CD14-positive monocyte (primary cell): ENCODE results near the gene GRIN2A. TPM values are rescaled to one million over a fixed set of nuclear protein-coding genes. Genes with fewer than 3 reads are reported as not detected.

Experiments
- DNase-seq, 3 donors: peaks; one replicate each; pipeline ENCODE4 v3.0.0-alpha.2; 2011 to 2022
- H2AFZ ChIP-seq: 2 replicates; pipeline ENCODE4 v1.6.0; 2012; ENCODE audit warnings: mild to moderate bottlenecking, low read depth, low read length, inconsistent platforms; ENCODE audit not compliant: insufficient read depth, poor library complexity, severe bottlenecking
- H3K27ac ChIP-seq, 2 donors: 1 replicate in 1 of 2; 2 replicates in 1 of 2; pipeline ENCODE4 v1.5.1; 2012 to 2013; ENCODE audit warnings: low read length in 2 of 2, control low read depth in 1 of 2, inconsistent platforms in 1 of 2, low read depth in 1 of 2, mild to moderate bottlenecking in 1 of 2
- H3K27me3 ChIP-seq, 2 donors: one replicate each; pipeline versions ENCODE4 v1.6.0 to v1.6.1; 2011 to 2013; ENCODE audit warnings: low read length in 2 of 2; ENCODE audit not compliant: control insufficient read depth in 2 of 2, insufficient read depth in 2 of 2
- H3K36me3 ChIP-seq, 2 donors: replicated peaks in 1 of 2; 1 replicate in 1 of 2; 2 replicates in 1 of 2; pipeline versions ENCODE4 v1.5.1 to v1.6.1; 2012 to 2013; ENCODE audit warnings: low read length in 2 of 2, control low read depth in 1 of 2, inconsistent platforms in 1 of 2, mild to moderate bottlenecking in 1 of 2; ENCODE audit not compliant: insufficient read depth in 2 of 2, control insufficient read depth in 1 of 2
- H3K4me1 ChIP-seq, 2 donors: 1 replicate in 1 of 2; 2 replicates in 1 of 2; pipeline versions ENCODE4 v1.5.1 to v1.6.1; 2012 to 2013; ENCODE audit warnings: low read length in 2 of 2, control low read depth in 1 of 2, inconsistent platforms in 1 of 2, mild to moderate bottlenecking in 1 of 2, moderate library complexity in 1 of 2; ENCODE audit not compliant: insufficient read depth in 2 of 2, control insufficient read depth in 1 of 2
- H3K4me2 ChIP-seq: replicated peaks from 2 replicates; pipeline ENCODE3; 2012; ENCODE audit warnings: low read length, moderate library complexity, mild to moderate bottlenecking; ENCODE audit not compliant: poor library complexity, severe bottlenecking; ENCODE audit errors: extremely low read depth
- H3K4me3 ChIP-seq, 3 experiments: fragments of 200-600 bp in 1 of 3; sonication (generic) in 1 of 3; replicated peaks in 1 of 3; 1 replicate in 2 of 3; 2 replicates in 1 of 3; pipeline ENCODE4 v1.5.1; 2011 to 2013; ENCODE audit warnings: low read length in 3 of 3, mild to moderate bottlenecking in 3 of 3, control low read depth in 2 of 3, low read depth in 2 of 3, inconsistent platforms in 1 of 3, moderate library complexity in 1 of 3
- H3K79me2 ChIP-seq: 2 replicates; pipeline ENCODE4 v1.6.0; 2012; ENCODE audit warnings: mild to moderate bottlenecking, control low read depth, inconsistent platforms, low read length, moderate library complexity; ENCODE audit not compliant: insufficient read depth
- H3K9ac ChIP-seq: 2 replicates; pipeline ENCODE4 v1.6.0; 2017; ENCODE audit warnings: low read length, mild to moderate bottlenecking; ENCODE audit not compliant: insufficient read depth, poor library complexity, severe bottlenecking
- H3K9me3 ChIP-seq, 2 donors: replicated peaks in 1 of 2; 1 replicate in 1 of 2; 2 replicates in 1 of 2; pipeline versions ENCODE4 v1.5.1 to v1.6.1; 2012 to 2013; ENCODE audit warnings: low read length in 2 of 2, control low read depth in 1 of 2; ENCODE audit not compliant: control insufficient read depth in 1 of 2, insufficient read depth in 1 of 2
- H4K20me1 ChIP-seq: 2 replicates; pipeline ENCODE4 v1.6.0; 2012; ENCODE audit warnings: mild to moderate bottlenecking, low read length, control low read depth, moderate library complexity; ENCODE audit not compliant: insufficient read depth
- H3K27ac Mint-ChIP-seq, 7 donors: one replicate each; pipeline ENCODE4 v1.8.0; 2020; ENCODE audit warnings: mild to moderate bottlenecking in 7 of 7, mixed read lengths in 7 of 7, moderate library complexity in 6 of 7, inconsistent platforms in 2 of 7
- H3K27me3 Mint-ChIP-seq, 3 donors: one replicate each; pipeline ENCODE4 v1.8.0; 2021 to 2022; ENCODE audit warnings: low read depth in 3 of 3, mild to moderate bottlenecking in 3 of 3, mixed read lengths in 3 of 3, moderate library complexity in 3 of 3, inconsistent platforms in 1 of 3
- H3K36me3 Mint-ChIP-seq, 2 donors: one replicate each; pipeline ENCODE4 v1.8.0; 2020; ENCODE audit warnings: mixed read lengths in 2 of 2, inconsistent platforms in 1 of 2, mild to moderate bottlenecking in 1 of 2
- H3K4me1 Mint-ChIP-seq: one replicate; pipeline ENCODE4 v1.8.0; 2020; ENCODE audit warnings: mild to moderate bottlenecking, mixed read lengths
- H3K4me3 Mint-ChIP-seq, 2 donors: one replicate each; pipeline ENCODE4 v1.8.0; 2020; ENCODE audit warnings: mild to moderate bottlenecking in 2 of 2, mixed read lengths in 2 of 2, moderate library complexity in 1 of 2
- H3K9me3 Mint-ChIP-seq, 7 donors: one replicate each; pipeline ENCODE4 v1.8.0; 2020 to 2022; ENCODE audit warnings: mixed read lengths in 7 of 7, mild to moderate bottlenecking in 6 of 7, moderate library complexity in 6 of 7, inconsistent platforms in 2 of 7
- WGBS: methylation state at CpG from one replicate; pipeline ENCODE4 v1.1.5; 2013; ENCODE audit warnings: missing lambda C conversion rate; ENCODE audit not compliant: insufficient coverage; 5-methylcytosine and 5-hydroxymethylcytosine counted together
- intact Hi-C, 2 donors: fragments of 100-400 bp; cut with micrococcal nuclease; formaldehyde crosslinking; loops; one replicate each; pipeline versions ENCODE4 v1.15.0 to v1.15.1; 2023
- polyA plus RNA-seq, 3 donors: library from polyadenylated mRNA; depleted of rRNA in 1 of 3; unstranded in 2 of 3; stranded (reverse) in 1 of 3; fragments of 300-500 nt in 2 of 3; fragments of >200 nt in 1 of 3; fragmentation: Illumina TruSeq in 2 of 3; gene quantifications; 1 replicate in 2 of 3; 2 replicates in 1 of 3; pipeline ENCODE4 v1.2.3, GENCODE V29; 2012 to 2021
- TF ChIP-seq, protein P1 (sequence below): fragments of 200-600 bp; IDR thresholded peaks from one replicate; pipeline ENCODE4 v1.8.0; 2022; ENCODE audit warnings: antibody characterized with exemption, mild to moderate bottlenecking

The GRIN2A gene
- polyA plus RNA-seq, 3 donors, result not detected

DNA sequence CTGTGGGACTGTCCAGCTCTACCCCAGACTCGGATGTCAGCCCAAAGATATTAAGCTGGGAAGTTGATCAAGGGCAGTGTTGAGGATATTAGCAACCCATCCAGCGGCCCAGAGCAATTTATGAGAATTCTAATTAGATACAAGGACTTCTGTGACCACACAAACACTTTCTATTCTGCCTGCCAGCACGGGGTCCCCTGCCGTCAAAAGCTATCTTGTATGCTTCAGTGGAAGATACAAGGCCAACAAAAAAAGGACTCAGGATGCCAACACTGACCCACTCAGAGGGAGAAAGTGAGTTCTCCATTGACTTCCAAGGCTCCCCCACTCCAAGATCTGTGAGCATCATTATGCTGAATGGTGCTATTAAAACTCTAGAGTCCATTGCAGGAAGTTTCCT, 390.7 kb downstream of the GRIN2A start:
- Histone ChIP-seq H3K27ac (no peak overlapping the region), H3K9me3 (no peaks in the 10 kb centered on the region), H2AFZ (no peak overlapping the region), H3K36me3 (no peaks in the 10 kb centered on the region), H3K27me3 (no peaks in the 10 kb centered on the region), H3K4me1 (no peaks in the 10 kb centered on the region), H4K20me1 (no peaks in the 10 kb centered on the region), H3K4me3 (no peak overlapping the region), H3K79me2 (no peaks in the 10 kb centered on the region), H3K4me2 (no peak overlapping the region), H3K9ac (no peak overlapping the region)
- Mint-ChIP-seq H3K36me3 (no peaks in the 10 kb centered on the region), H3K27ac (no peak overlapping the region), H3K9me3 (peaks cover 0 to 9% (median 0%) of the 10 kb centered on the region in 7 donors), H3K4me1 (no peaks in the 10 kb centered on the region), H3K27me3 (peaks cover 0 to 3% (median 2%) of the 10 kb centered on the region in 3 donors), H3K4me3 (no peak overlapping the region)
- intact Hi-C loops, result no loop called here
- TF ChIP-seq, protein P1, sequence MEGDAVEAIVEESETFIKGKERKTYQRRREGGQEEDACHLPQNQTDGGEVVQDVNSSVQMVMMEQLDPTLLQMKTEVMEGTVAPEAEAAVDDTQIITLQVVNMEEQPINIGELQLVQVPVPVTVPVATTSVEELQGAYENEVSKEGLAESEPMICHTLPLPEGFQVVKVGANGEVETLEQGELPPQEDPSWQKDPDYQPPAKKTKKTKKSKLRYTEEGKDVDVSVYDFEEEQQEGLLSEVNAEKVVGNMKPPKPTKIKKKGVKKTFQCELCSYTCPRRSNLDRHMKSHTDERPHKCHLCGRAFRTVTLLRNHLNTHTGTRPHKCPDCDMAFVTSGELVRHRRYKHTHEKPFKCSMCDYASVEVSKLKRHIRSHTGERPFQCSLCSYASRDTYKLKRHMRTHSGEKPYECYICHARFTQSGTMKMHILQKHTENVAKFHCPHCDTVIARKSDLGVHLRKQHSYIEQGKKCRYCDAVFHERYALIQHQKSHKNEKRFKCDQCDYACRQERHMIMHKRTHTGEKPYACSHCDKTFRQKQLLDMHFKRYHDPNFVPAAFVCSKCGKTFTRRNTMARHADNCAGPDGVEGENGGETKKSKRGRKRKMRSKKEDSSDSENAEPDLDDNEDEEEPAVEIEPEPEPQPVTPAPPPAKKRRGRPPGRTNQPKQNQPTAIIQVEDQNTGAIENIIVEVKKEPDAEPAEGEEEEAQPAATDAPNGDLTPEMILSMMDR, result no peak
- DNase-seq, result no peak
- 82% methylated on average over 2 of the region's 4 CpGs for WGBS

- H3K4me2 ChIP-seq, result no peak overlapping the region
- Mint-ChIP-seq H3K9me3 (peaks cover 0 to 9% (median 0%) of the 10 kb centered on the region in 7 donors), H3K4me3 (no peak overlapping the region), H3K4me1 (no peaks in the 10 kb centered on the region), H3K27me3 (peaks cover 0 to 3% (median 2%) of the 10 kb centered on the region in 3 donors), H3K27ac (no peak overlapping the region), H3K36me3 (no peaks in the 10 kb centered on the region)
- H4K20me1 ChIP-seq, result no peaks in the 10 kb centered on the region
- no peaks in the 10 kb centered on the region for H3K4me1 ChIP-seq
- no peaks in the 10 kb centered on the region for H3K27me3 ChIP-seq
- intact Hi-C loops, result no loop called here
- H3K9me3 ChIP-seq, result no peaks in the 10 kb centered on the region
- H3K9ac ChIP-seq, result no peak overlapping the region
- no peaks in the 10 kb centered on the region for H3K79me2 ChIP-seq
- no CpG with 5 or more reads among the region's 2 CpGs for WGBS
- H3K27ac ChIP-seq, result no peak overlapping the region
- H3K36me3 ChIP-seq, result no peaks in the 10 kb centered on the region
- no peak overlapping the region for H3K4me3 ChIP-seq
- TF ChIP-seq, protein P1, result no peak
- no peak overlapping the region for H2AFZ ChIP-seq
- no peak for DNase-seq
Measured at GRCh38 chr16:9790199-9790598, 392.0 kb downstream of the GRIN2A start.
